HG02981 (cell line): ENCODE measurements around the gene OBP2A.

Experiments
- ATAC-seq: cut with Tn5 transposase; IDR thresholded peaks from one replicate; pipeline ENCODE4 v1.9.1; 2021; ENCODE audit warnings: mild to moderate bottlenecking, moderate library complexity; ENCODE audit not compliant: unreplicated experiment

OBP2A gene

GRCh38 chr9:135592331-135592590 is 46.3 kb downstream of the OBP2A start:
- ATAC-seq, result no peak

- no peak for ATAC-seq
Observed at GRCh38 chr9:135592625-135593024, 46.7 kb downstream of the OBP2A start.

- no peak for ATAC-seq
Observed at GRCh38 chr9:135596211-135596610, 50.3 kb downstream of the OBP2A start.
